ENCODE results near the gene GLIS2.
"Not testable (repeated sequence)": the region's sequence is repeated elsewhere in the genome, so short reads cannot be mapped to it uniquely, and the experiment has no call there.

Gene GLIS2

DNA sequence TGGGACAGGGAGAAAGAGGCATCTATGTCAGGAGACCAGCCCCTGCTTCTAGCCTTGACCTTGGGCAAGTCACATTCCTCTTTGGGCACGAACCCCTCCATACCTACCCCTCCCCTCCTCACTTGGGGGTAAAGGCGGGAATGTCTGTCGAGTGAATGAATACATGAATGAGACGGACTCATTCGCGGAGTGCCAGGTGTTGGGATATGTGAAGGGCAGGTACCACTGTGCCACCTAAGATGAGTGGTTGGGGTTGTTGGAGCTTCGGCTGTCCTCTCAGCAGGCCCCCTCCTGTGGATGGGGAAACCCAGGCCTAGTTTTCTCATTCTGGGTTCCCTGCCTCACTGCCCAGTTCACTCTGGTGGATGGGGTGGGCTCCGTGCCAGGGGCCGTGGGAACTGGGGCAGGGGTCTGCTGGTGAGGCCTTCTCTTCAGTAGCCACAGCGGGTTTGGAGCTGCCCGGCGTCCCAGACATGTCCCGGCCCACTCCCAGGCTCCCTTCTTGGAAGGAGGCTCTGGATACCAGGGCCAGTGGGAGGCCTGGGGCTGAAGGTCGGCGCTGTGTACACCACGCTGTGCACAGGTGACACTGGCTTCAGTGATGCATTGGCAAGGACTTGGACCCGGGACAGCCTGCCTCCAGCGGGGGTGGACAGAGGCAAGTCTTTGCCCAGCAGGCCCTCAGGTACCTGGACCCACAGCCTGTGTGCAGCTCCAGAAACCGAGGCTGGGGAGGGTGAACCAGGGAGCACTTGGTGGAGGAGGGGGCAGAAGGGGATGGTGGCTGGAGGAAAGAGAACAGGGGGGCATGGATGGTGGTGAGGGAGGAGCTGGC is 5.6 kb downstream of the GLIS2 start:
- no peak for DNase-seq

DNA sequence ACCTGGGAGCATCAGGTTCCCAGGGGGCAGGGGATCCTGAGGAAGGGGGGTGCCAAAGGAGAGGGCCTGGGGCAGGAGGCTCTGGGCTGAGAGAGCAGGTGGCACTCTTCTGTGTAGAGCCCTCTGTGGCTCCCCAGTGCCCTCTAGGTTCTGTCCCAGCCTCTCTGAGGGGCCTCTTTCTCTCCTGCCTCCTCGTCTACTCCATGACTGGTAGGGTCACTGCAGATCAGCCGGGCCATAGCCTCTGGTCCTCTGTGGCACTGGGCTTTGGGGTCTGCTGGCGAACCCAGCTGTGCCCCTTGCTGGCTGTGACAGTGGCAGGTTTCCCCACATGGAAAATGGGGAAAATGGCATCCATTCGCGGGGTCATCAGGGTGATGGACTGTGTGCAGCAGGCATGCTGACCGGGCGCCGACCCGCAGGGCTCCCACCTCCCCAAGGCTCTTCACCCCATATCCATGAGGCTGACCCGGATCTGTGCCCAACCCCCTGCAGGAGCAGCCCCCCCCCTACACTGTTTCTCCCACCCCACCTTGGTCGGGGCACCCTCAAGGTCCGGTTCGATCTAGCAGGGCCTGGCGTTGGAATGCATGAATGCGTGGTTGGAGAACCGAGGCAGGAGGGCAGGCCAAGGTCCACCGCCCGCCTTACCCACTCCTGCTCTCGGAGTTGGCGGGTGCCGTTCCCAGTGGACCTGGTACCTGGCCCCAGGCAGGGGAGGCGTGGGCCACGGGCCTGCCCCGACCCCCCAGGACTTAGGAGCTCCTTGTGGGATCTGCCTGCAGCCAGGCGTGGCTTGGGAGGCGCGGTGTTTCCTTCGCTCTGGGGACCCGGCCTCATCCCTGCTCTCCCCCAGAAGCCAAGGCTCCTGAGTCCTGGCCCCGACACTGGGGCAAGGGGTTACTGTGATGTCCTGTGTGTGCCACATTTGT is 6.5 kb downstream of the GLIS2 start:
- no peak for DNase-seq

DNA sequence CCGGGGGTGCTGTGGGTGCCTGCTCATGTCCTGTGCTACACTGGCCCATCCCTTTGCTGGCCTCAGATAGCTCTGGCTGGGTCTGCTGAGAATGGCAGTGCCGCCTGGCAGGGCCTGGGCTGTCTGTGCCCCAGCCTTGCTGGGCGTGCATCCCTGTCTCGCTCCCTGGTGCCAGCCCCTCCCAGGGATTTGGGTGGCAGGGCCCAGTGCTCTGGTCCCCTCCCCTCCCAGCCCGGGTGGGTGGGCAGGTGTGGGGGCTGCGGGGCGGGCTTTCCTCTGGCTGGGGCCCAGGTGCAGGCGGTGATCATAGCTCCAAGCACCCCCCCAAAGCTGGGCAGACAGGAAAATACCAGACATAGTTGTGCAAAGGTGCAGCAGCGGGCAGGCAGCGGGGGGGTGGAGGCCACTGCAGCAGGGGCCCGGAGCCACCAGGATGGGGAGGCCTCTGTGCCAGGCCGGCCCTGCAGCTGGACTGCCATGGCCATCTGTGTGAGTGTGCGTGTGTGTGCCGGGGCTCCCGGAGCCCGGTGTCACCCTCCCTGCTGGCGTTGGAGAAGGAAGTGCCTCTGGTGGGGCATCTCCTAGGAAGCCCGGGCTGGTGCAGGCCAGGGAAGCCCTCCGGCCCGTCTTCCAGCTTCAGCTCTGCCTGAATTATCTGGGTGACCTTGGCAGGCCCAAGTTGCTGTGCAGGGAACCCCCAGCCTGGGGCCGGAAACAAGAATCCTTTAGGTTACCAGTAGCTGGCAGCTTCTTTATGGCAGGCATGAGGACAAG is 7.4 kb downstream of the GLIS2 start:
- DNase-seq = no peak

DNA sequence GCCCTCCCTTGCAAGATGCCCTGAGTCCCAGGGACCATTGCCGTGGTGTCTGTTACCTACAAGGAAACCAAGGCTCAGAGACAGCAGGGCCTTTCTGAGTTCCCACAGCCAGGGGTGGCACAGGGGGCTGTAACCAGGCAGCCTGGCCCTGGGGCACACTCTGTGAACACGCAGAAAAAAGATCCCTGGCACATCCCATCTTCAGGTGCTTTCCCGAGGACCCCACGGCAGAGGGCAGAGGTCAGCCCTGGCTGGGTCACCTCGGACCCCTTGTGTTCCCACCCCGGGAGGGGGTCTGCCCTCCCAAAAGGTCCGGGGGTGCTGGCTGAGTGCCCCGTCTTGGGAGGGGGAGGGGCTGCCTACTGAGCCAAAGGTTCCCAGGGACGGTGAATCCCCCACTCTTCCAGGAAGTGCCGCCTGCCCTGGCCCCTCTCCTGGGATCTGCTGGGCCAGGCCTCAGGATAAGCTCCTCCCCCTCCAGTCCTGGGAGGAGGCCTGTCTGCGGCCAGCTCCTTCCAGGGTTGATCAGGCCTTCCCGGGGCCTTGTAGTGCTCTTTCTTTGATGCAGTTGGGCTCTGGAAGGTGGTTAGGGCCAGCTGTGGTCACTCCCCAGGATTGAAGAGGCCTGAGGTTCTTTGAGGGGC is 8.1 kb downstream of the GLIS2 start:
- no peak for DNase-seq

DNA sequence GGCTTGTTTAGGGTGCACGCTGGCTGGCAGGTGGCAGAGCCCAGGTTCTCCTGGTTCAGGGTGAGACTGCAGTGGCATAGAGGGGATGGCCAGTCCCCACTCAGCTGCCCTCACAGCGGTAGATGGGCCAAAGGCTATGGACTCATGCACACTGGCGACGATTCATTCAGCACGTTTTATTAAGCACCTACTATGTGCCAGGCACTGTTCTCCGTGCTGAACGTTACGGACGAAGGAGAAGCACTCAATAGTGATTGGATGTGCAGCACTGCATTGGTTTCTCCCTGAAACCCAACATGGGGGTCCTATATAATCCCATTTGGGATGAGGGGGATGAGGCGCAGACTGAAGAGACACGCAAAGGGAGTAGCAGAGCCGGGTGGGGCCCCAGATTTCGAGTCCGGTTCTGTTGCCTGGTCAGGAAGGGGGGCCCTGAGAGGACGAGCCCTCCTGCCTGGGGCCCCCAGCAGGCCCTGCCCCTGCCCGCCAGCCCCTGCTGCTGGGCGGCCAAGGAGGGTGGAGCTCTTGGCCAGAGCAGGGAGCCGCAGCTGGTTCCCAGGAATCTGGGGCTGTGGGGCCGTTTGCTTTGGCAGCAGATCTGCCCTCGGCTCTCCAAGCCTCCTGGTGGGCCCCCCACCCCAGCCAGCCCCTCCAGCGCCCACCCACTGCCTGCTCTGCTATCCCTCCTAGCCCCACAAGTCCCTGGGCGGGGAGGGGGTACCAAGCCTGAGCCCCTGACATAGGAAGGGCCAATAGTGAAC is 8.8 kb downstream of the GLIS2 start:
- no peak for DNase-seq

DNA sequence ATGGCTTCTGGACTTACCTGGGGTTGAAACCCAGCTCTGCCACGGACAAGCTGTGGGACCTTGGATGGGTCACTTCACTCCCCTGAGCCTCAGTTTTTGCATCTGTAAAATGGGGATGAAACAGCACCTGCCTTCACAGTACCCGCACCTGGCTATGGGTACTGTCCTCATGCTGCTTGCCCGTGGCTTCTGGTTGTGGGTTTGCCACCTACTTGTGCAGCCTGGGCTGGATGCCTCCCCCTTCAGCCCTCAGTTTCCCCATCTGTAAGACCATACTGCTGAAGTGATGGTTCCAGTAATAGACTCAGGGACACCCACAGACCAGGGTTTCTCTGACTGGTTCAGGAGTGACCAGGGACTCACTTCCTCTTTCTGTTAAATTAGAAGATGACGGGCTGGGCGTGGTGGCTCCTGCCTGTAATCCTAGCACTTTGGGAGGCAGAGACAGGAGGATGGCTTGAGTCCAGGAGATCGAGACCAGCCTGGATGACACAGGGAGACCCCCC is 9.4 kb downstream of the GLIS2 start:
- no peak for DNase-seq

DNA sequence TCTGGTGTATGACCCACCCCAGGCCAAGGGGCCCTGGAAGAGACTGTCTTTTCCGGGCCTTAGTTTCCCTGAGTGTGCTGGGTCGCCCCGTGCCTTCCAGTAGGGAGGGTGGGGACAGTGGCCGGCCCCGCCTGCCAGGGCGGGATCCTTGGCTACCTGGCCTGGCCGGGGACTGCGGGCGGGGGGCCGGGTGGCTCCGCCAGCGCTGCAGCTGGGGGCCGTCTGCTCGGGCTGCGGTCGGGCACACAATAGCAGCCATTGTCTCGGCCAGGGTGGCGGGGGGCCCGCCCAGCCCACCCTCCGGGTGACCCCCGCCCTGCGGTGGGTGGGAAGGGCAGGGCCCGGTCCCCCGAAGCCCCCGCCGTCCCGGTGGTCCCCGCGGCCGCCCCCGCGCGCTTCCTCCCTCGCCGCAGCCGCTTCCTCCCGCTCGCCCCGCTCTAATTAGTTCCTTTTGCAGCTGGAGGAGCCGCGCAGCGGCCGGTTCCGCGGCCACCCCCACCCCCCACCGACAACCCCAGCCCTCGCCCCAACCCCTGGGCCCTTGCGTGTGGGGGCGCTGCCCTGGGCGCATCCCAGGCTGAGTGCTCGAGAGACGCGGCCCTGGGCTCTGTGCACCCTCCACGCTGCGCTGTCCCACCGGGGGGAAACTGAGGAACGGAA is 11.6 kb downstream of the GLIS2 start:
- no peak for DNase-seq

DNA sequence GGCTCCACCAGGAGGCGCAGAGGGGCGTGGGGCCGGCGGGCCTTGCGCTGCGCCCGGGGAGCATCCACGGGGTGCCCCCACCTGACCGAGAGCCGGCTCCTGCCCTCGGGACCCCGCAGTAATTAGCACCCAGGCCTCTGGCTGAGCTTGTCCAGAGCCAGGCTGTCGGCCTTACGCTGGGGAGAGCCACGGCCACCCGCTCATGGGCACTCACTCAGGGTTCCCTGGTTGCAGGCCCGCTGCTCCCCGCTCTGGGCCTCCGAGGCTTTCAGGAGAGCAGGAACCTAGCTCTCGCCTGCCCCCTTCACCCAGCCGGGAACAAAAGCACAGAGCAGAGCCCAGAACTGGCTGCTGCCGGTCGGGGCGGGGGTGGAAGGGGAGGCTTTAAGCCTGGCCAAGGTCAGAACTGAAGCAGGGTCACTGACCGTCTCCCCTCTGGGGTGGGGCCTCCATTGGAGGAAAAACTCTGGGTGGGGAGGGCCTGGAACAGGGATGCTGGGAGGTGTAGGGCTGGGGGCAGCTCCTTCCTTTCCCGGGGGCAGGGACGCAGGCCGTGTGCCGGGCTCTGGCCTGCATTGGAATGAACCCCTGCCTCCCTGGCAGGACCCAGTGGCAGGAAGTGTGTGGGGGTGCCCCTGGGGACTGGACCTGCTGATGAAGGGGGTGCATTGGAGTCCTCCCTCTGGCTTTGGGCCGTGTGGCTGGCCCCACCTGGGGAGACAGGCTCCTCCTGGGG is 12.3 kb downstream of the GLIS2 start:
- peak; percentile 42 for DNase-seq

DNA sequence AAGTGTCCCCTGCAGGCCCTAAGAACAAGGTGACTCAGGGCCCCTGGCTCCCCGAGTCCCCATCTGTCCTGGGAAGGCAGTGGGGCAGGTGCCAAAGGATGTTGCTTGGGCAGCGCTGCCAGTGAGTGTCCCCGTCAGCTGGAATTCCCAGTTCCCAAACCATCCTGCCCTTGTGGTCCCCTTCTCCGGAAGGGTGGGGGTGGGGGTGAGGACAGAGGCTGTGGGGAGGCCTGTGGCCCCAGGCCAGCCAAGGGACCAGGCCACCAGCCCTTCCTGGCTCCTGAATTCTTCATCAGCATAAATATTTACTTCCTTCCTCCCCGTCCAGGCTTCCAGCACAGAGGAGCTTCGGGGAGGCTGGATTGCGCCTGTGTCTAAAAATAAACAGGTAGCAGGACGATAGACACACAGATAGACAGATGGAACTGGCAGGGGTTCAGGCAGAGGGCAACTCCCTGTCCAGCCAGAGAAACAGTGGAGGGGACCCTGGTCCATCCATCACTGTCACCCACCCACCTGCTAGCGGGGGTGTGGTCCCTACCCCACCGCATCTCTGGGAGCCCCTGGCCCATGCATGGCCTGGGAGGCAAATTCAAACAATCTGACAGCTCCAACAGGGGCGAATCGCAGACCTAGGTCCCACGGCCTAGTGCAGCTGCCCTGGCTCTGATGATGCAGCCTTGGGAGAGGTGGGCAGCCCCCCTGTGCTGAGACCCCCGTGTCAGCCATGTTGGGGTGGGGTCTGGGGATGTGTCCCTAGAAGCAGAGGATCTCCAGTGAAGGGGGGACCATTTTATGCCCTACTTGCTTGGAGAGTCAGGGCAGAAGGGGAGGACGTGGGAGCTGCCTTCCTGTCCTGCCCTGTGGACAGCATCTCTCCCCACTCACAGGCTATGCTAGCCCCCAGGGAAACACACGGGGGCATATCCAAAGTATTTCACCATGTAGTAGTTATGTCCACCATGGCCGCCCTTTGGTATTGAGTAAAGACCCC is 13.2 kb downstream of the GLIS2 start:
- DNase-seq = no peak

DNA sequence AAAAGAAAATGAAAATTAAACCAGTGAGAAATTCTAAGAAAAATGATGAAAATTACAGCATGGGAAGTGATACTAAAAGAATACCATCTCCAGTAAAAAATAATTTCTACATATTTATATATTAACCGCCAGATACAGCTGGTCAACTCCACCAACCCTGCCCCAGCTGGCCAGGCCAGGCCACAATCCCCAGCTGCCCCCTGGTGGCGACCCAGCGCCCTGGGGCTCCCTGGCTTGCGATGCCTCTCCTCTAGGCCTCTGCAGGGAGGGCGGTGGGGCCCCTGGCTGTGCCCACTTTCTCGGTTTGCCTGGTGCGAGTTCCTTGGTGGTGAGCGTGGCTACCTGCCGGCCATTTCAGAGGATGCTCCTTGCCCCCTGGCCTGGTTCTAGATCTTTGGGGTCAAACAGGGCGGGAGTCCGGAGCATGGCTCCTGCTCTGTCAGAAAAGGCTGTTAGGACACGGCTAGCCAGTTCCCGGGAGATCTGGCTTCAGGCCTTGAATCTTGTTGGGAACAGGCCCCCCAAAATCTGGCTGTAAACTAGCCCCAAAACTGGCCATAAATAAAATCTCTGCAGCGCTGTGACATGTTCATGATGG is 14.5 kb downstream of the GLIS2 start:
- peak; percentile 63 for DNase-seq

DNA sequence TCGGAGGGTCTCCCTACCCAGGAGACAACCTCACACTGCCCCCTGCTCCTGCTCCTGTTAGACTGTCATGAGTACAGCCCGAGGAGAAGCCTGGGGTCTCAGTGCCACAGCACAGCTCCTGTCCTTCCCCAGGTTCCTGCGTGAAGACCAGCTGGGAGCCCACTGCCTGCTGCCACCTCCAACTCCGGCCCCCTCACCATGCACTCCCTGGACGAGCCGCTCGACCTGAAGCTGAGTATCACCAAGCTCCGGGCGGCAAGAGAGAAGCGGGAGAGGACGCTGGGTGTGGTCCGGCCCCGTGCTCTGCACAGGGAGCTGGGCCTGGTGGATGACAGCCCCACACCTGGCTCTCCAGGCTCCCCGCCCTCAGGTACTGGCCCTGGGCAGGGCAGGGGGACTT is 16.2 kb downstream of the GLIS2 start:
- DNase-seq = no peak

DNA sequence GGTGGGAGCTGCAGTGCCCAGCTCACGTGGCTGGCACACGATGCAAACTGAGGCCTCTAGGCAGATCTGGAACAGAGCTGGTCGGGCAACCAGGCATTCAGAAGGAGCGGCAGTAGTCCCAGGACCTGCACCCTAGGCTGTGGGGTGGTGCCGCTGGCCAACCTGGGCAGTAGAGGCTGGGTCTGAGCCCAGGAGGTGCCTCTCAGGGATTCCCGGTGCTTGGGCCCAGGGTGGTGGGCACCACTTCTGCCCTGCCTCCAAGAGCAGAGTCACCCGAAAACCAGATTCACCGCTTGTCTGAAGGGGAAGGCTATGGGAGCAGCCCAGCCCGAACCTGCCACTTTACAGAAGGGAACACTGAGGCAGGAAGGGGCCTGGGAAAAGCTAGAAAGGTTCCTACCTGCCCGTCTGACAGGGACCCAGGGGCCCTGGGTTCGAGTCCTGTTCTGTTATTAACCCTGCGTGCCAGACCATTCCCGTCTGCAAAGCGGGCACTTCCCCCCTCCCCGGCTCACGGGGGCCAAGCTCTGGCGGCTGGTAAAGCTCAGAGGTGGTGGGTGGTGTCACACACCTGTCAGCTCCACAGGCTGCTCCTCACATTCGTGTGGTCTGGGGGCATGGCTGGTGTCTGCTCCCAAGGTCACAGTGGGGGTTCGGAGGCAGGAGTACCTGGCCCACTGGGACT is 16.9 kb downstream of the GLIS2 start:
- DNase-seq = no peak

DNA sequence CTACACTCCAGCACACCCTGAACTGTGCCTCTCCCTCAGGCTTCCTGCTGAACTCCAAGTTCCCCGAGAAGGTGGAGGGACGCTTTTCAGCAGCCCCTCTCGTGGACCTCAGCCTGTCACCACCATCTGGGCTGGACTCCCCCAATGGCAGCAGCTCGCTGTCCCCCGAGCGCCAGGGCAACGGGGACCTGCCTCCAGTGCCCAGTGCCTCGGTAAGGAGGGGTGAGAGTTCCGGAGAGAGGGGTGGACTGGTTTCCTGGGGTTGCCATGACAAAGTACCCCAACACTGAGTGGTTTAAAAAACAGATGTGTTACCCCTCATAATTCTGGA is 17.4 kb downstream of the GLIS2 start:
- DNase-seq = no peak

DNA sequence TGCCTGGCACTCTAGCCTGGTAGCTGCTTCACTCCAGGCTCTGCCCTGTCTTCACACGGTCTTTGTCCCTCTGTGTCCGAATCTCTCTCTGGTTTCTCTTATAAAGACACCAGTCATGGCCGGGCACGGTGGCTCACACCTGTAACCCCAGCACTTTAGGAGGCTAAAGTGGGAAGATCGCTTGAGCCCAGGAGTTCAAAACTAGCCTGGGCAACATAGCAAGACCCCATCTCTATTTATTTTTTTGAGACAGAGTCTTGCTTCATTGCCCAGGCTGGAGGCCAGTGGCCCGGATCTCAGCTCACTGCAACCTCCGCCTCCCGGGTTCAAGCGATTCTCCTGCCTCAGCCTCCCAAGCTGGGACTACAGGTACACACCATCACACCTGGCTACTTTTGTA is 17.8 kb downstream of the GLIS2 start:
- not testable (repeated sequence) for DNase-seq

DNA sequence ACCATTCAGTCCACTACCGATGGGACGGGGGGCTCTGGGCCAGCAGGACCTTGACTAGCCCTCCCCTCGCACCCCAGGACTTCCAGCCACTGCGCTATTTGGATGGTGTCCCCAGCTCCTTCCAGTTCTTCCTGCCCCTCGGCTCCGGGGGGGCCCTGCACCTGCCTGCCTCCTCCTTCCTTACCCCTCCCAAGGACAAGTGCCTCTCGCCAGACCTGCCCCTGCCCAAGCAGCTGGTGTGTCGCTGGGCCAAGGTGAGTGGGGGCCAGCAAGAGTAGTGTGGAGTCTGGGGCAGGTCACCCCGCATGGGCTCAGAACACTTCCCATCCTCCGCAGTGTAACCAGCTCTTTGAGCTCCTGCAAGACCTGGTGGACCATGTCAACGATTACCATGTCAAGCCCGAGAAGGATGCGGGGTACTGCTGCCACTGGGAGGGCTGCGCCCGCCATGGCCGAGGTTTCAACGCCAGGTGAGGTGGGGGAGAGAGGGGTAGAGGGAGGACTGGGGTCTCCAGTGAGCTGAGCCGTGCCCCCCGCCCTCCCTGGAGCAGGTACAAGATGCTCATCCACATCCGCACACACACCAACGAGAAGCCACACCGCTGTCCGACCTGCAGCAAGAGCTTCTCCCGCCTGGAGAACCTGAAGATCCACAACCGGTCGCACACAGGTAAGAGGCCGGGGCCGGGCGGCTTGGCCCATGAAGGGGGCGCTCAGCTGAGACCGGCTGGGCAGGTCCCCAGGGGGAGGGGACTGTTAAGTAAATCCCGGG is 19.0 kb downstream of the GLIS2 start:
- DNase-seq = no peak

DNA sequence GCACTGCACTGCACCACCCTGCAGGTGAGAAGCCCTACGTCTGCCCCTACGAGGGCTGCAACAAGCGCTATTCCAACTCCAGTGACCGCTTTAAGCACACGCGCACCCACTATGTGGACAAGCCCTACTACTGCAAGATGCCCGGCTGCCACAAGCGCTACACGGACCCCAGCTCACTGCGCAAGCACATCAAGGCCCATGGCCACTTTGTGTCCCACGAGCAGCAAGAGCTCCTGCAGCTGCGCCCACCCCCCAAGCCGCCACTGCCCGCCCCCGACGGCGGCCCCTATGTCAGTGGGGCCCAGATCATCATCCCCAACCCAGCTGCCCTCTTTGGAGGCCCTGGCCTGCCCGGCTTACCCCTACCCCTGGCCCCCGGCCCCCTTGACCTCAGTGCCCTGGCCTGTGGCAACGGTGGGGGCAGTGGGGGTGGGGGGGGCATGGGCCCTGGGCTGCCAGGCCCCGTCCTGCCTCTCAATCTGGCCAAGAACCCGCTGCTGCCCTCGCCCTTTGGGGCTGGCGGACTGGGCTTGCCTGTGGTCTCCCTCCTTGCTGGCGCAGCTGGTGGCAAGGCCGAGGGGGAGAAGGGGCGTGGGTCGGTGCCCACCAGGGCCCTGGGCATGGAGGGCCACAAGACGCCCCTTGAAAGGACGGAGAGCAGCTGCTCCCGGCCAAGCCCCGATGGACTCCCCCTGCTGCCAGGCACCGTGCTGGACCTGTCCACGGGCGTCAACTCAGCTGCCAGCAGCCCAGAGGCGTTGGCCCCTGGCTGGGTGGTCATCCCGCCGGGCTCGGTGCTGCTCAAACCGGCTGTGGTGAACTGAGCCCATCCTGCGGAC is 21.1 kb downstream of the GLIS2 start:
- no peak for DNase-seq
